SJCRH30 (cell line): Measurements from ENCODE around the gene AARSD1. TPM values are rescaled to one million over a fixed set of nuclear protein-coding genes. Genes with fewer than 3 reads are reported as not detected.
"Not testable (repeated sequence)": the region's sequence is repeated elsewhere in the genome, so short reads cannot be mapped to it uniquely, and the experiment has no call there.

Experiments
- DNase-seq, 2 experiments: peaks; one replicate each; pipeline ENCODE4 v3.0.0-alpha.2; 2015 to 2020
- H3K27ac ChIP-seq: fragments of 250-450 bp; sonication (Bioruptor Pico); 2 replicates; pipeline ENCODE4 v1.5.1; 2020; ENCODE audit warnings: mild to moderate bottlenecking, moderate library complexity
- H3K27me3 ChIP-seq: fragments of 250-450 bp; sonication (Bioruptor Pico); 2 replicates; pipeline ENCODE4 v1.5.1; 2020; ENCODE audit warnings: mild to moderate bottlenecking, moderate library complexity
- H3K36me3 ChIP-seq: fragments of 250-450 bp; sonication (Bioruptor Pico); 2 replicates; pipeline ENCODE4 v1.5.1; 2020; ENCODE audit warnings: mild to moderate bottlenecking, moderate library complexity
- H3K4me1 ChIP-seq: fragments of 250-450 bp; sonication (Bioruptor Pico); 2 replicates; pipeline ENCODE4 v1.5.1; 2020; ENCODE audit warnings: mild to moderate bottlenecking, moderate library complexity
- H3K4me3 ChIP-seq: fragments of 250-450 bp; sonication (Bioruptor Pico); 2 replicates; pipeline ENCODE4 v1.5.1; 2020; ENCODE audit warnings: mild to moderate bottlenecking, moderate library complexity
- H3K9me3 ChIP-seq: fragments of 250-450 bp; sonication (Bioruptor Pico); replicated peaks from 2 replicates; pipeline ENCODE4 v1.5.1; 2020; ENCODE audit warnings: mild to moderate bottlenecking, moderate library complexity
- total RNA-seq: library from RNA; depleted of rRNA; stranded (reverse); fragments of >200 nt; shearing (Covaris generic); gene quantifications from 2 replicates; pipeline ENCODE4 v1.2.3, GENCODE V29; 2014; rRNA removed

AARSD1 gene
- total RNA-seq, 1 experiment from 2014 or later = 29.4 TPM

- H3K4me3 ChIP-seq = no peak overlapping the region
- DNase-seq = no peak
- peaks cover 18% of the 10 kb centered on the region for H3K27me3 ChIP-seq
- H3K4me1 ChIP-seq = no peaks in the 10 kb centered on the region
- no peak overlapping the region for H3K27ac ChIP-seq
- H3K9me3 ChIP-seq = no peaks in the 10 kb centered on the region
- H3K36me3 ChIP-seq = no peaks in the 10 kb centered on the region
These were observed 45.2 kb downstream of the AARSD1 start for GRCh38 chr17:42918902-42919521.

GRCh38 chr17:42917236-42917603 lies 47.0 kb downstream of the AARSD1 start:
- Histone ChIP-seq H3K27ac (no peak overlapping the region), H3K36me3 (no peaks in the 10 kb centered on the region), H3K4me1 (no peaks in the 10 kb centered on the region), H3K4me3 (no peak overlapping the region), H3K9me3 (no peaks in the 10 kb centered on the region), H3K27me3 (peaks cover 6% of the 10 kb centered on the region)
- DNase-seq = no peak

GRCh38 chr17:42916388-42917235 lies 47.6 kb downstream of the AARSD1 start:
- not testable (repeated sequence) for H3K27me3 ChIP-seq, H3K36me3 ChIP-seq, H3K27ac ChIP-seq, DNase-seq, H3K4me1 ChIP-seq, H3K9me3 ChIP-seq, H3K4me3 ChIP-seq

DNA sequence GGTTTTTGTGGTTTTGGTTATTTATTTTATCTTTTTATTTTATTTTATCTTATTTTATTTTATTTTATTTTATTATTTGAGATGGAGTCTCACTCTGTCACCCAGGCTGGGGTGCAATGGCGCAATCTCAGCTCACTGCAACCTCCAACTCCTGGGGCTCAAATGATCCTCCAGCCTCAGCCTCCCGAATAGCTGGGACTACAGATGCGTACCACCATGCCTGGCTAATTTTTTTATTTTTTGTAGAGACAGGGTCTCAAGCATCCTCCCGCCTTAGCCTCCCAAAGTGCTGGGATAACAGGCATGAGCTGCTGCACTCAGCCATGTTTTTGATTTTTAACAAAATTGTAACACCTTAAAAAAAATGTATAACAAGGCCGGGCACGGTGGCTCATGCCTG lies 49.0 kb downstream of the AARSD1 start:
- not testable (repeated sequence) for H3K27me3 ChIP-seq, DNase-seq, H3K27ac ChIP-seq, H3K4me1 ChIP-seq, H3K4me3 ChIP-seq, H3K9me3 ChIP-seq, H3K36me3 ChIP-seq

GRCh38 chr17:42913981-42914617 lies 50.2 kb downstream of the AARSD1 start:
- Histone ChIP-seq H3K4me3 (no peak overlapping the region), H3K36me3 (no peaks in the 10 kb centered on the region), H3K4me1 (no peaks in the 10 kb centered on the region), H3K27me3 (no peaks in the 10 kb centered on the region; the same call in 1 of the 2 replicates), H3K9me3 (no peaks in the 10 kb centered on the region), H3K27ac (no peak overlapping the region)
- DNase-seq = no peak

- DNase-seq = no peak
- Histone ChIP-seq H3K4me3 (no peak overlapping the region), H3K4me1 (no peaks in the 10 kb centered on the region), H3K27ac (no peak overlapping the region), H3K36me3 (no peaks in the 10 kb centered on the region), H3K27me3 (no peaks in the 10 kb centered on the region; the same call in 1 of the 2 replicates), H3K9me3 (no peaks in the 10 kb centered on the region)
These were observed 50.7 kb downstream of the AARSD1 start for GRCh38 chr17:42913522-42913921.

DNA sequence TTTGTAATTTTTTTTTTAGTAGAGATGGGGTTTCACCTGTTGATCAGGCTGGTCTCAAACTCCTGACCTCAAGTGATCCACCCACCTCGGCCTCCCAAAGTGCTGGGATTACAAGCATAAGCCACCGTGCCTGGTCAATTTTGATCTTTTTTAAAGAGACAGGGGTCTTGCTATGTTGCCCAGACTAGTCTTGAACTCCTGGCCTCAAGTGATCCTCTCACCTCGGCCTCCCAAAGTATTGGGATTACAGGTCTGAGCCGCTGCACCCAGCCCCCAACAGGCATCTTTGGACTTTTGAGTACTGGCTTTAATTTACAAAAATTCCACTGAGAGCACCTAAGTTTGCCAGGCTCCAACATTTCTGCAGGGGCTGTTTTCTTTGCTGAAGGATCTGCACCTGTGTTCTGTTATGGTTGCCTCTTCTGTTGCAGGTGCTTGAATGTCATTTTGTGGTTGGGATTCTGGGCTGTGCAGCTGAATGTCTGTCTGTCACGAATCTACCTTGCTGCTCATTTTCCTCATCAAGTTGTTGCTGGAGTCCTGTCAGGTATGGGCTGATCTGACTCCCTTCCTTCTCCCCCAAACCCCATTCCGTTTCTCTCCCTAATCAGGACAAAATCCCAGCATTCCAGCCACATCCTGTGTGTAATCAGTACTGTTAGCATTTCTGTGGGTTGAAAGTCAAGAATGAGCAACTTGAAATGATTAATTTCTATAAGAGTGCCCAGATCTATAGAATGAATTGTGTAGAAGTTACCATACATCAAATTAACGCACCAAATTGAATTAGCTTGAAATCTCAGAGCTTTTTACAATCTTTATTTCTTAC lies 55.2 kb downstream of the AARSD1 start:
- no peak for DNase-seq
- H3K4me1 ChIP-seq = no peaks in the 10 kb centered on the region
- H3K36me3 ChIP-seq = no peaks in the 10 kb centered on the region
- peaks cover 4% of the 10 kb centered on the region; the same call in 1 of the 2 replicates for H3K27me3 ChIP-seq
- H3K4me3 ChIP-seq = no peak overlapping the region
- no peaks in the 10 kb centered on the region for H3K9me3 ChIP-seq
- no peak overlapping the region for H3K27ac ChIP-seq

GRCh38 chr17:42906772-42907446 lies 57.3 kb downstream of the AARSD1 start:
- no peak overlapping the region for H3K27ac ChIP-seq
- peaks cover 7% of the 10 kb centered on the region; the same call in 1 of the 2 replicates for H3K27me3 ChIP-seq
- no peak for DNase-seq
- H3K36me3 ChIP-seq = no peaks in the 10 kb centered on the region
- no peak overlapping the region for H3K4me3 ChIP-seq
- H3K4me1 ChIP-seq = no peaks in the 10 kb centered on the region
- H3K9me3 ChIP-seq = no peaks in the 10 kb centered on the region

DNA sequence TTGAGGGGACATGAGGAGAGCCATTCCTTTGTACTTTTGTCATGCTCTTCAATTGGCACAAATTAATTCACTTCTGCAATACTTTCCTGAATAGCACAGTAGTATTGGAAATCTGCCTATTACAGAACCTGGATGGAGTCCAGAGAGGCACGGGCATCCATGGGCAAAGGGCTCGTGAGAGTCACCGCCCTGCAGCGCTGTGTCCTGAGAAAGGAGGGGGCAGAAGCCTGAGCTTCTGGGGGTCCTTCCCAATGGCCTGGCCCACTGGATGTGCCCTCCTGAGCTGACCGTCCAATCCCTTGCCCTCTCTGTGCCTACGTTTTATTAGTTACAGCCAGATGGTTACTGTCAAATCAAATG lies 60.2 kb downstream of the AARSD1 start:
- Histone ChIP-seq H3K27ac (no peak overlapping the region), H3K4me1 (no peaks in the 10 kb centered on the region), H3K27me3 (peaks cover 7% of the 10 kb centered on the region; the same call in 1 of the 2 replicates), H3K4me3 (no peak overlapping the region), H3K9me3 (no peaks in the 10 kb centered on the region), H3K36me3 (no peaks in the 10 kb centered on the region)
- DNase-seq = no peak

DNA sequence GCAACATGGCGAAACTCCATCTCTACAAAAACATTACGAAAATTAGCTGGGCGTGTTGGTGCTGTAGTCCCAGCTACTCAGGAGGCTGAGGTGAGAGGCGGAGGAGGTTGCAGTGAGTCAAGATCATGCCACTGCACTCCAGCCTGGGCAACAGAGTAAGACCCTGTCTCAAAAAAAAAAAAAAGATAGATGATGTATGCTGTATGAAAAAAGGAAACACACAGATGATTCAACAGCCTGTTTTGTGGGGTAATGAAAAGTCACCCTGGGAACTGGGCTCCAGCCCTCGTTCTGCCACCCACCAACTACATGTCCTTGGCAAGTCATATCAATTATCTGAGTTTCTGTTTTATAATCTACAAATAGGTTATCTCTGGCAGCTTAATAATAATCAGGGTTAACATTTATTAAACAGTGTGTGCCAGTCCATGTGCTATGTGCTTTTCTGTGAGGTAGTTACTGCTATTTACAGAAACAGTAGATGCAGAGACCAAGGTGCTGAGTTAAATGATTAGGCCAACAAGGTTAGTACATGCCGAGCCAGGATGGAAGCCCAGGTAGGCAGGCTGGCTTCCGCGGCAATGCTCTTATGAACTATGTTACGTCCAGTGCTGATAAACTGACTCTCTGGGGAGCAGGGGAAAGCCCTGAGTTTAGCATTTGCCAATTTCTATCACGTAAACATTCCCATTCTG lies 62.6 kb downstream of the AARSD1 start:
- Histone ChIP-seq H3K4me1 (no peaks in the 10 kb centered on the region), H3K27ac (no peak overlapping the region), H3K36me3 (no peaks in the 10 kb centered on the region), H3K9me3 (no peaks in the 10 kb centered on the region), H3K4me3 (no peak overlapping the region), H3K27me3 (peaks cover 7% of the 10 kb centered on the region; the same call in 1 of the 2 replicates)
- no peak for DNase-seq

Other genes starting within 250 kb of the AARSD1 start
- gene EZH1, start 219.4 kb downstream of the AARSD1 start, total RNA-seq = 17.3 and 27.0 TPM in 2 replicates
- gene RAMP2, start 203.2 kb downstream of the AARSD1 start, total RNA-seq = not detected in 2 replicates
- gene VPS25, start 191.0 kb downstream of the AARSD1 start, total RNA-seq = 71.0 and 79.3 TPM in 2 replicates
- 0.18 and 0.32 TPM in 2 replicates for gene WNK4, start 183.8 kb downstream of the AARSD1 start, total RNA-seq
- 105 and 107 TPM in 2 replicates for gene COA3, start 165.8 kb downstream of the AARSD1 start, total RNA-seq
- gene CNTD1, start 165.6 kb downstream of the AARSD1 start, total RNA-seq = 0.10 TPM in 2 replicates
- 62.1 and 62.9 TPM in 2 replicates for gene BECN1, start 140.2 kb downstream of the AARSD1 start, total RNA-seq
- 142 and 145 TPM in 2 replicates for gene PSME3, start 131.1 kb downstream of the AARSD1 start, total RNA-seq
- gene AOC2, start 119.9 kb downstream of the AARSD1 start, total RNA-seq = 0.86 and 1.1 TPM in 2 replicates
- 0.30 and 0.34 TPM in 2 replicates for gene AOC3, start 113.3 kb downstream of the AARSD1 start, total RNA-seq
- not detected in 2 replicates for gene G6PC1, start 63.7 kb downstream of the AARSD1 start, total RNA-seq
- gene PTGES3L, start 15.6 kb upstream of the AARSD1 start, total RNA-seq = 5.5 TPM in 2 replicates
- gene RUNDC1, start 16.1 kb upstream of the AARSD1 start, total RNA-seq = 10.8 and 11.9 TPM in 2 replicates
- gene RPL27, start 34.0 kb upstream of the AARSD1 start, total RNA-seq = 3,033 and 3,236 TPM in 2 replicates
- 0.33 TPM in 1 of 2 replicates, not detected in the other for gene IFI35, start 42.3 kb upstream of the AARSD1 start, total RNA-seq
- 32.5 and 34.9 TPM in 2 replicates for gene VAT1, start 57.9 kb upstream of the AARSD1 start, total RNA-seq
- 0.68 and 0.79 TPM in 2 replicates for gene RND2, start 60.8 kb upstream of the AARSD1 start, total RNA-seq
- gene BRCA1, start 160.9 kb upstream of the AARSD1 start, total RNA-seq = 60.1 and 65.3 TPM in 2 replicates
- 36.8 and 40.3 TPM in 2 replicates for gene NBR1, start 206.8 kb upstream of the AARSD1 start, total RNA-seq
- gene TMEM106A, start 247.4 kb upstream of the AARSD1 start, total RNA-seq = 0.63 and 2.0 TPM in 2 replicates